Stimulated activated CD4-positive, alpha-beta T cell treated with anti-CD3 and anti-CD28 coated beads, Interleukin-2, amount 100 ng/mL, for 4 hours (primary cell): Measurements from ENCODE around the gene CHRNA4.
"Not testable (repeated sequence)": the region's sequence is repeated elsewhere in the genome, so short reads cannot be mapped to it uniquely, and the experiment has no call there.

Experiments used
- DNase-seq: peaks from one replicate; pipeline ENCODE4 v3.0.0-alpha.2; 2020; ENCODE audit warnings: low read depth

The CHRNA4 gene

GRCh38 chr20:63397946-63398450 lies 36.8 kb upstream of the CHRNA4 start:
- no peak for DNase-seq

- no peak for DNase-seq
These were observed 36.1 kb upstream of the CHRNA4 start for GRCh38 chr20:63397155-63397843.

GRCh38 chr20:63396300-63396699 lies 35.2 kb upstream of the CHRNA4 start:
- DNase-seq, result no peak

- no peak for DNase-seq
These were observed 34.6 kb upstream of the CHRNA4 start for GRCh38 chr20:63395723-63396122.

- no peak for DNase-seq
These were observed 33.8 kb upstream of the CHRNA4 start for GRCh38 chr20:63394920-63395455.

- no peak for DNase-seq
These were observed 33.1 kb upstream of the CHRNA4 start for GRCh38 chr20:63394069-63394919.

- no peak for DNase-seq
These were observed 32.4 kb upstream of the CHRNA4 start for GRCh38 chr20:63393566-63393965.

- no peak for DNase-seq
These were observed 31.6 kb upstream of the CHRNA4 start for GRCh38 chr20:63392465-63393365.

- no peak for DNase-seq
These were observed 26.8 kb upstream of the CHRNA4 start for GRCh38 chr20:63387917-63388316.

- DNase-seq, result no peak
These were observed 26.2 kb upstream of the CHRNA4 start for GRCh38 chr20:63387393-63387792.

GRCh38 chr20:63386491-63386890 lies 25.3 kb upstream of the CHRNA4 start:
- DNase-seq, result no peak

GRCh38 chr20:63385819-63386218 lies 24.7 kb upstream of the CHRNA4 start:
- no peak for DNase-seq

GRCh38 chr20:63384336-63384735 lies 23.2 kb upstream of the CHRNA4 start:
- DNase-seq, result no peak

- DNase-seq, result no peak
These were observed 22.4 kb upstream of the CHRNA4 start for GRCh38 chr20:63383556-63383955.

- DNase-seq, result no peak
These were observed 21.6 kb upstream of the CHRNA4 start for GRCh38 chr20:63382551-63383300.

- peak; percentile 9 for DNase-seq
These were observed 20.8 kb upstream of the CHRNA4 start for GRCh38 chr20:63381781-63382431.

GRCh38 chr20:63380346-63380870 lies 19.3 kb upstream of the CHRNA4 start:
- no peak for DNase-seq

- not testable (repeated sequence) for DNase-seq
These were observed 18.7 kb upstream of the CHRNA4 start for GRCh38 chr20:63379872-63380271.

GRCh38 chr20:63379296-63379695 lies 18.1 kb upstream of the CHRNA4 start:
- no peak for DNase-seq

GRCh38 chr20:63378626-63379025 lies 17.5 kb upstream of the CHRNA4 start:
- DNase-seq, result no peak
